HFFc6 (cell line): ENCODE measurements around the gene WSB1. TPM values are rescaled to one million over a fixed set of nuclear protein-coding genes. Genes with fewer than 3 reads are reported as not detected.

Experiments
- DNase-seq: peaks from one replicate; pipeline ENCODE4 v3.0.0-alpha.2; 2018
- H3K27ac Mint-ChIP-seq: 2 replicates; pipeline ENCODE4 v1.8.0; 2020; ENCODE audit warnings: mild to moderate bottlenecking, mixed read lengths
- H3K27me3 Mint-ChIP-seq: 2 replicates; pipeline ENCODE4 v1.8.0; 2021; ENCODE audit warnings: mild to moderate bottlenecking, moderate library complexity, mixed read lengths; ENCODE audit not compliant: insufficient read depth
- H3K36me3 Mint-ChIP-seq: 2 replicates; pipeline ENCODE4 v1.8.0; 2021; ENCODE audit warnings: low read depth, mixed read lengths
- H3K4me1 Mint-ChIP-seq: 2 replicates; pipeline ENCODE4 v1.8.0; 2020; ENCODE audit warnings: low read depth, mixed read lengths
- H3K4me3 Mint-ChIP-seq: 2 replicates; pipeline ENCODE4 v1.8.0; 2020; ENCODE audit warnings: mild to moderate bottlenecking, moderate library complexity, mixed read lengths
- H3K9me3 Mint-ChIP-seq: 2 replicates; pipeline ENCODE4 v1.8.0; 2020; ENCODE audit warnings: mild to moderate bottlenecking, mixed read lengths
- CTCF ChIP-seq: fragments of 200-600 bp; sonication (generic); IDR thresholded peaks from 2 replicates; pipeline ENCODE4 v1.5.0; 2021; ENCODE audit warnings: antibody characterized with exemption, mild to moderate bottlenecking
- total RNA-seq, 6 experiments: library from RNA; stranded (reverse); fragmentation: NEBNext Ultra II Directional; extraction: Animal tissue kit (Norgen Biotek cat#: 25700); gene quantifications; 2 replicates in 1 of 6; 3 replicates in 5 of 6; pipeline ENCODE4 v1.2.3, GENCODE V29; 2021

The WSB1 gene
- total RNA-seq, 6 experiments from 2014 or later: 60.5 to 74.4 (median 66.5) TPM

- no peaks in the 10 kb centered on the region for H3K9me3 Mint-ChIP-seq
- peaks cover 26% of the 10 kb centered on the region for H3K4me1 Mint-ChIP-seq
- no peak for DNase-seq
- H3K27ac Mint-ChIP-seq: peak overlapping the region; percentile 85
- H3K4me3 Mint-ChIP-seq: peak overlapping the region; percentile 90
- TF ChIP-seq CTCF: no peak
- peaks cover 5% of the 10 kb centered on the region; the same call in 1 of the 2 replicates for H3K27me3 Mint-ChIP-seq
- H3K36me3 Mint-ChIP-seq: no peaks in the 10 kb centered on the region
Measured at GRCh38 chr17:27333410-27333980, 39.6 kb downstream of the WSB1 start.

- H3K4me1 Mint-ChIP-seq: peaks cover 31% of the 10 kb centered on the region
- H3K36me3 Mint-ChIP-seq: no peaks in the 10 kb centered on the region
- no peak overlapping the region for H3K27ac Mint-ChIP-seq
- no peaks in the 10 kb centered on the region for H3K9me3 Mint-ChIP-seq
- no peak overlapping the region for H3K4me3 Mint-ChIP-seq
- no peak for DNase-seq
- H3K27me3 Mint-ChIP-seq: no peaks in the 10 kb centered on the region; the same call in 1 of the 2 replicates
- TF ChIP-seq CTCF: no peak
Measured at GRCh38 chr17:27336184-27336583, 42.3 kb downstream of the WSB1 start.

GRCh38 chr17:27338536-27338985 is 44.6 kb downstream of the WSB1 start:
- Mint-ChIP-seq H3K4me3 (no peak overlapping the region), H3K27me3 (no peaks in the 10 kb centered on the region; the same call in 1 of the 2 replicates), H3K27ac (no peak overlapping the region), H3K4me1 (peaks cover 12% of the 10 kb centered on the region), H3K9me3 (no peaks in the 10 kb centered on the region), H3K36me3 (no peaks in the 10 kb centered on the region)
- no peak for TF ChIP-seq CTCF
- DNase-seq: no peak

- no peak overlapping the region for H3K27ac Mint-ChIP-seq
- no peak for DNase-seq
- H3K4me3 Mint-ChIP-seq: no peak overlapping the region
- peaks cover 5% of the 10 kb centered on the region for H3K4me1 Mint-ChIP-seq
- H3K36me3 Mint-ChIP-seq: no peaks in the 10 kb centered on the region
- no peaks in the 10 kb centered on the region; the same call in 1 of the 2 replicates for H3K27me3 Mint-ChIP-seq
- no peak for TF ChIP-seq CTCF
- no peaks in the 10 kb centered on the region for H3K9me3 Mint-ChIP-seq
Measured at GRCh38 chr17:27339198-27339835, 45.4 kb downstream of the WSB1 start.

- Mint-ChIP-seq H3K4me3 (no peak overlapping the region), H3K4me1 (peaks cover 5% of the 10 kb centered on the region), H3K36me3 (no peaks in the 10 kb centered on the region)
Measured at GRCh38 chr17:27339836-27340550, 46.1 kb downstream of the WSB1 start.

More at GRCh38 chr17:27339836-27340550, 46.1 kb downstream of the WSB1 start:
- H3K27me3 Mint-ChIP-seq: no peaks in the 10 kb centered on the region; the same call in 1 of the 2 replicates
- no peak for DNase-seq
- H3K9me3 Mint-ChIP-seq: no peaks in the 10 kb centered on the region
- TF ChIP-seq CTCF: no peak
- H3K27ac Mint-ChIP-seq: no peak overlapping the region
